H1 (cell line): ENCODE results near the gene PAX5. TPM values are rescaled to one million over a fixed set of nuclear protein-coding genes. Genes with fewer than 3 reads are reported as not detected.

Experiments used
- CTCF ChIA-PET: fragments of 300-600 bp; sonication (Branson Sonifier 250); formaldehyde crosslinking; loops from one replicate; lab custom pipeline; 2021; ENCODE audit not compliant: partially characterized antibody; lab: Charles Lee
- POLR2A ChIA-PET: fragments of 300-600 bp; sonication (Branson Sonifier 250); formaldehyde crosslinking; loops from one replicate; lab custom pipeline; 2021; ENCODE audit warnings: inconsistent platforms; ENCODE audit not compliant: partially characterized antibody; lab: Charles Lee
- DNase-seq, 2 experiments: peaks; one replicate each; pipeline versions ENCODE4 v3.0.0 to v3.0.0-alpha.2; 2010 to 2022; ENCODE audit warnings: low spot score in 2 of 2, low read depth in 1 of 2, mixed read lengths in 1 of 2
- FAIRE-seq: peaks from 2 replicates; lab custom pipeline; 2011; peaks lifted over from hg19 to GRCh38; lab: Jason Lieb, UNC
- H2AFZ ChIP-seq: 2 replicates; pipeline ENCODE4 v1.8.1; 2012; ENCODE audit warnings: low read length, inconsistent platforms
- H2AK5ac ChIP-seq: 2 replicates; pipeline ENCODE4 v1.6.1; 2013; ENCODE audit warnings: low read depth, low read length
- H2BK120ac ChIP-seq: replicated peaks from 2 replicates; pipeline ENCODE3; 2013; ENCODE audit warnings: low read depth, low read length, inconsistent platforms
- H2BK12ac ChIP-seq: 2 replicates; pipeline ENCODE4 v1.6.1; 2013; ENCODE audit warnings: low read depth, low read length
- H2BK15ac ChIP-seq: 2 replicates; pipeline ENCODE4 v1.6.1; 2013; ENCODE audit warnings: low read length
- H2BK20ac ChIP-seq: 2 replicates; pipeline ENCODE4 v1.6.1; 2013; ENCODE audit warnings: low read length
- H2BK5ac ChIP-seq: 2 replicates; pipeline ENCODE4 v1.6.1; 2013; ENCODE audit warnings: low read depth, low read length
- H3K14ac ChIP-seq: 2 replicates; pipeline ENCODE4 v1.6.1; 2013; ENCODE audit warnings: inconsistent platforms; ENCODE audit not compliant: insufficient read length
- H3K18ac ChIP-seq: 2 replicates; pipeline ENCODE4 v1.6.1; 2013; ENCODE audit warnings: low read length; ENCODE audit errors: extremely low read depth
- H3K23ac ChIP-seq: 2 replicates; pipeline ENCODE4 v1.6.1; 2013; ENCODE audit warnings: inconsistent platforms; ENCODE audit not compliant: insufficient read length
- H3K23me2 ChIP-seq: 2 replicates; pipeline ENCODE4 v1.6.1; 2013; ENCODE audit warnings: low read depth, low read length
- H3K27ac ChIP-seq: 2 replicates; pipeline ENCODE4 v1.6.1; 2011; ENCODE audit warnings: low read depth, low read length, inconsistent platforms
- H3K27me3 ChIP-seq, 4 experiments: replicated peaks in 1 of 4; 1 replicate in 1 of 4; 2 replicates in 3 of 4; pipeline versions ENCODE4 v1.6.1 to v1.8.1; 2011 to 2013; ENCODE audit warnings: low read length in 3 of 4, mild to moderate bottlenecking in 3 of 4, inconsistent platforms in 2 of 4, mixed read lengths in 2 of 4, moderate library complexity in 1 of 4; ENCODE audit not compliant: control insufficient read depth in 3 of 4, insufficient read depth in 3 of 4; ENCODE audit errors: extremely low read depth in 1 of 4
- H3K36me3 ChIP-seq, 4 experiments: 2 replicates each; pipeline versions ENCODE4 v1.6.1 to v1.8.1; 2011 to 2013; ENCODE audit warnings: mild to moderate bottlenecking in 4 of 4, low read length in 3 of 4, moderate library complexity in 2 of 4, control low read depth in 1 of 4, inconsistent platforms in 1 of 4; ENCODE audit not compliant: insufficient read depth in 4 of 4, control insufficient read depth in 2 of 4
- H3K4ac ChIP-seq: replicated peaks from 2 replicates; pipeline ENCODE3; 2013; ENCODE audit warnings: low read length, low read depth, mixed read lengths, inconsistent platforms; ENCODE audit not compliant: insufficient read length
- H3K4me1 ChIP-seq, 4 experiments: replicated peaks in 1 of 4; 1 replicate in 1 of 4; 2 replicates in 3 of 4; pipeline versions ENCODE4 v1.6.1 to v1.8.1; 2011 to 2013; ENCODE audit warnings: low read length in 3 of 4, inconsistent platforms in 2 of 4, mixed read lengths in 1 of 4; ENCODE audit not compliant: insufficient read depth in 4 of 4, control insufficient read depth in 3 of 4
- H3K4me2 ChIP-seq, 2 experiments: 2 replicates each; pipeline versions ENCODE4 v1.6.1 to v1.8.1; 2011 to 2013; ENCODE audit warnings: low read depth in 2 of 2, low read length in 2 of 2, control low read depth in 1 of 2, inconsistent platforms in 1 of 2, mild to moderate bottlenecking in 1 of 2; ENCODE audit not compliant: insufficient read depth in 1 of 2
- H3K4me3 ChIP-seq, 4 experiments: fragments of 200-600, 300-600 bp in 1 of 4; sonication (generic), shearing (Covaris generic), sonication (Bioruptor Twin) in 1 of 4; 2 replicates each; pipeline versions ENCODE4 v1.5.1 to v1.8.1; 2011 to 2016; ENCODE audit warnings: low read length in 4 of 4, low read depth in 3 of 4, control low read depth in 2 of 4, inconsistent platforms in 2 of 4, mild to moderate bottlenecking in 2 of 4, mixed read lengths in 1 of 4, moderate library complexity in 1 of 4; ENCODE audit not compliant: insufficient read depth in 2 of 4; ENCODE audit errors: extremely low read depth in 1 of 4
- H3K56ac ChIP-seq: replicated peaks from 2 replicates; pipeline ENCODE3; 2013; ENCODE audit warnings: low read depth, mild to moderate bottlenecking, mixed read lengths, low read length, inconsistent platforms; ENCODE audit not compliant: insufficient read length
- H3K79me1 ChIP-seq: 2 replicates; pipeline ENCODE4 v1.6.1; 2013; ENCODE audit warnings: low read depth, low read length, control low read depth
- H3K79me2 ChIP-seq, 2 experiments: 2 replicates each; pipeline versions ENCODE4 v1.6.1 to v1.8.1; 2012 to 2013; ENCODE audit warnings: low read length in 2 of 2, mild to moderate bottlenecking in 2 of 2, inconsistent platforms in 1 of 2; ENCODE audit not compliant: insufficient read depth in 2 of 2, control insufficient read depth in 1 of 2
- H3K9ac ChIP-seq, 4 experiments: replicated peaks in 1 of 4; 1 replicate in 1 of 4; 2 replicates in 3 of 4; pipeline versions ENCODE4 v1.6.1 to v1.8.1; 2011 to 2013; ENCODE audit warnings: low read depth in 3 of 4, low read length in 3 of 4, control low read depth in 2 of 4, mild to moderate bottlenecking in 2 of 4, moderate library complexity in 2 of 4, inconsistent platforms in 1 of 4; ENCODE audit errors: extremely low read depth in 1 of 4
- H3K9me3 ChIP-seq, 2 experiments: 2 replicates each; pipeline versions ENCODE4 v1.6.1 to v1.8.1; 2012 to 2013; ENCODE audit warnings: mild to moderate bottlenecking in 2 of 2, moderate library complexity in 2 of 2, control low read depth in 1 of 2, inconsistent platforms in 1 of 2, low read depth in 1 of 2, low read length in 1 of 2, mixed read lengths in 1 of 2; ENCODE audit not compliant: insufficient read depth in 2 of 2
- H4K20me1 ChIP-seq, 2 experiments: replicated peaks in 1 of 2; 2 replicates each; pipeline versions ENCODE3 to v1.8.1; 2011 to 2013; ENCODE audit warnings: inconsistent platforms in 2 of 2, low read length in 2 of 2, mild to moderate bottlenecking in 1 of 2; ENCODE audit not compliant: insufficient read depth in 2 of 2, control insufficient read depth in 1 of 2
- H4K5ac ChIP-seq: 2 replicates; pipeline ENCODE4 v1.6.1; 2013; ENCODE audit warnings: low read length, low read depth, mixed read lengths, inconsistent platforms; ENCODE audit not compliant: insufficient read length
- H4K8ac ChIP-seq: 2 replicates; pipeline ENCODE4 v1.8.0; 2013; ENCODE audit warnings: mild to moderate bottlenecking, moderate library complexity, low read length, inconsistent platforms; ENCODE audit not compliant: insufficient read depth; ENCODE audit errors: extremely low read depth
- H4K91ac ChIP-seq: replicated peaks from 2 replicates; pipeline ENCODE3; 2013; ENCODE audit warnings: low read length, mixed read lengths, inconsistent platforms; ENCODE audit not compliant: insufficient read length
- ASH2L ChIP-seq: fragments of 200-600, 300-600 bp; sonication (generic); IDR thresholded peaks from one replicate; pipeline ENCODE4 v1.7.1; 2017; ENCODE audit warnings: low read length
- BACH1 ChIP-seq: IDR thresholded peaks from 2 replicates; pipeline ENCODE4 v1.6.1; 2012; ENCODE audit warnings: low read length, improper control_type of control experiment
- CBX8 ChIP-seq: fragments of 300-800, 300-1000 bp; sonication (generic); IDR thresholded peaks from 2 replicates; pipeline ENCODE4 v1.7.1; 2016; ENCODE audit warnings: low read depth, low read length, borderline replicate concordance
- CEBPB ChIP-seq: IDR thresholded peaks from 2 replicates; pipeline ENCODE4 v1.6.1; 2012; ENCODE audit warnings: low read depth, low read length
- CREB1 ChIP-seq: IDR thresholded peaks from 2 replicates; pipeline ENCODE4 v1.6.1; 2012; ENCODE audit warnings: inconsistent platforms
- EZH2 ChIP-seq: fragments of 200-600 bp; sonication (generic); IDR thresholded peaks from 2 replicates; pipeline ENCODE4 v1.7.1; 2012; ENCODE audit warnings: low read depth, mild to moderate bottlenecking, moderate library complexity, low read length, inconsistent platforms; ENCODE audit not compliant: severe bottlenecking
- FOSL1 ChIP-seq: IDR thresholded peaks from 2 replicates; pipeline ENCODE4 v1.6.1; 2011; ENCODE audit warnings: mild to moderate bottlenecking, low read depth, low read length, moderate library complexity; ENCODE audit not compliant: insufficient read depth
- GABPA ChIP-seq: IDR thresholded peaks from 2 replicates; pipeline ENCODE4 v1.6.1; 2011; ENCODE audit warnings: mild to moderate bottlenecking, low read length, moderate library complexity, borderline replicate concordance; ENCODE audit not compliant: insufficient read depth
- MAFK ChIP-seq: IDR thresholded peaks from 2 replicates; pipeline ENCODE4 v1.6.1; 2012; ENCODE audit warnings: low read depth, mild to moderate bottlenecking, improper control_type of control experiment, low read length
- PHF8 ChIP-seq: fragments of 200-600 bp; sonication (generic); conservative IDR thresholded peaks from 2 replicates; pipeline ENCODE4 v1.7.1; 2012; ENCODE audit warnings: low read depth, mild to moderate bottlenecking, inconsistent platforms, low read length, moderate library complexity
- RFX5 ChIP-seq: IDR thresholded peaks from 2 replicates; pipeline ENCODE4 v1.6.1; 2011; ENCODE audit warnings: low read depth, low read length, improper control_type of control experiment, borderline replicate concordance
- SIN3A ChIP-seq, 2 experiments: IDR thresholded peaks in 1 of 2; conservative IDR thresholded peaks in 1 of 2; 2 replicates each; pipeline ENCODE4 v1.6.1; 2011 to 2012; ENCODE audit warnings: low read length in 2 of 2, improper control_type of control experiment in 1 of 2, low read depth in 1 of 2, mild to moderate bottlenecking in 1 of 2
- SIX5 ChIP-seq: IDR thresholded peaks from 2 replicates; pipeline ENCODE4 v1.6.1; 2011; ENCODE audit warnings: mild to moderate bottlenecking, low read depth, low read length
- TEAD4 ChIP-seq: IDR thresholded peaks from 2 replicates; pipeline ENCODE4 v1.6.1; 2012; ENCODE audit warnings: low read depth, low read length, inconsistent platforms, mixed read lengths
- YY1 ChIP-seq: IDR thresholded peaks from 2 replicates; pipeline ENCODE4 v1.6.1; 2011; ENCODE audit warnings: low read depth, mild to moderate bottlenecking, low read length
- WGBS, 2 experiments: shearing (Covaris generic) in 1 of 2; methylation state at CpG; one replicate each; pipeline versions ENCODE4 v1.1.6 to v1.1.7; 2013 to 2015; ENCODE audit warnings: low lambda C conversion rate in 2 of 2, mixed read lengths in 2 of 2, inconsistent platforms in 1 of 2, low coverage in 1 of 2, missing lambda C conversion rate in 1 of 2; ENCODE audit not compliant: insufficient replicate concordance in 2 of 2, insufficient coverage in 1 of 2, insufficient read length in 1 of 2; ENCODE audit errors: extremely low coverage in 1 of 2, missing lambda C conversion rate in 1 of 2; 5-methylcytosine and 5-hydroxymethylcytosine counted together
- polyA plus RNA-seq, 7 experiments: library from polyadenylated mRNA; depleted of rRNA in 3 of 7; stranded (reverse) in 5 of 7; unstranded in 2 of 7; fragments of >200 nt in 5 of 7; fragments of 200-250 nt in 2 of 7; gene quantifications; 1 replicate in 5 of 7; 2 replicates in 1 of 7; 4 replicates in 1 of 7; pipeline versions ENCODE4 v1.2.1 to v1.2.3, GENCODE V29; 2011 to 2013; ENCODE audit warnings: missing spikeins in 2 of 7, mixed read lengths in 2 of 7
- total RNA-seq: library from RNA; stranded (reverse); fragmentation: NEBNext Ultra II Directional; extraction: Animal tissue kit (Norgen Biotek cat#: 25700); gene quantifications from 2 replicates; pipeline ENCODE4 v1.2.1, GENCODE V29; 2021

The PAX5 gene
- total and polyA plus RNA-seq, 2 of the 8 experiments (the other 6 are each of a cell fraction or from before 2014, with no cell fraction given) = 0.29 to 0.43 TPM

GRCh38 chr9:36858805-36859375, 175.2 kb downstream of the PAX5 start:
- Histone ChIP-seq H4K5ac (no peak overlapping the region), H3K79me2 (no peaks in the 10 kb centered on the region), H3K36me3 (no peaks in the 10 kb centered on the region), H2AK5ac (no peak overlapping the region), H2BK20ac (no peak overlapping the region), H3K4me3 (no peak overlapping the region), H3K4me1 (peaks cover 0 to 7% (median 1%) of the 10 kb centered on the region in 4 experiments; a peak in 4 of 7 replicates), H3K14ac (no peak overlapping the region), H3K9me3 (no peaks in the 10 kb centered on the region), H4K20me1 (no peaks in the 10 kb centered on the region), H2BK12ac (no peak overlapping the region), H3K4me2 (no peak overlapping the region), H2BK5ac (no peak overlapping the region), H3K4ac (no peak overlapping the region), H2AFZ (no peak overlapping the region), H4K91ac (no peak overlapping the region), H3K27me3 (peaks cover 0 to 12% (median 11%) of the 10 kb centered on the region in 4 experiments; a peak in 5 of 7 replicates), H3K9ac (no peak overlapping the region), H3K27ac (no peak overlapping the region), H4K8ac (peak overlapping the region; percentile 35; the same call in 1 of the 2 replicates), H3K18ac (no peak overlapping the region), H2BK120ac (no peak overlapping the region), H3K23ac (no peak overlapping the region), H3K79me1 (no peaks in the 10 kb centered on the region), H3K23me2 (no peaks in the 10 kb centered on the region), H2BK15ac (no peak overlapping the region), H3K56ac (no peak overlapping the region)
- WGBS, 2 experiments = 79% methylated on average over 23 of the region's 23 CpGs; no CpG with 5 or more reads in 1 of the 2 experiments
- DNase-seq = no peak
- FAIRE-seq = no peak
- CTCF ChIA-PET = interaction anchor here (0.8 to 27.2 kb wide), 7 partner anchors 11 to 131 kb away, joined by 3 to 657 read pairs (median 69); no protein-coding TSS in a partner anchor
- POLR2A ChIA-PET = no interaction called here
- no peak for TF ChIP-seq FOSL1
- TF ChIP-seq RFX5 = no peak
- no peak for TF ChIP-seq SIX5
- TF ChIP-seq TEAD4 = no peak
- no peak for TF ChIP-seq MAFK
- TF ChIP-seq CBX8 = no peak
- TF ChIP-seq BACH1 = no peak
- no peak for TF ChIP-seq EZH2
- no peak for TF ChIP-seq ASH2L
- TF ChIP-seq PHF8 = no peak
- TF ChIP-seq CREB1 = no peak
- no peak for TF ChIP-seq GABPA
- TF ChIP-seq CEBPB = no peak
- no peak for TF ChIP-seq YY1
- no peak for TF ChIP-seq SIN3A (conservative IDR thresholded peaks at IDR 0.05 in 1 of 2, IDR thresholded peaks at IDR 0.05 in 1 of 2; ENCODE audit: low read depth in 1 of 2, low read length in 2 of 2)
